HepG2 (cell line): ENCODE results near the gene ALG9. TPM values are rescaled to one million over a fixed set of nuclear protein-coding genes. Genes with fewer than 3 reads are reported as not detected.

Source experiments
- AKAP8 ChIP-seq: sonication (generic); formaldehyde crosslinking; IDR thresholded peaks from 2 replicates; pipeline ENCODE4 v1.5.1; 2020; ENCODE audit warnings: mild to moderate bottlenecking, missing genetic modification reagents
- CTCF ChIP-seq: sonication (generic); formaldehyde crosslinking; IDR thresholded peaks from 2 replicates; pipeline ENCODE4 v1.5.0; 2020; ENCODE audit warnings: mild to moderate bottlenecking, missing genetic modification reagents, moderate library complexity
- FOXO1 ChIP-seq: sonication (generic); formaldehyde crosslinking; IDR thresholded peaks from 2 replicates; pipeline ENCODE4 v1.4.0; 2020; ENCODE audit warnings: missing genetic modification reagents
- GATAD2A ChIP-seq: IDR thresholded peaks from 2 replicates; pipeline ENCODE4 v1.6.1; 2016
- HIC2 ChIP-seq: sonication (generic); formaldehyde crosslinking; IDR thresholded peaks from 2 replicates; pipeline ENCODE4 v1.9.0; 2022; ENCODE audit warnings: low read depth, missing genetic modification reagents
- NR3C1 ChIP-seq: sonication (generic); formaldehyde crosslinking; IDR thresholded peaks from 2 replicates; pipeline ENCODE4 v1.4.0; 2020; ENCODE audit warnings: missing genetic modification reagents
- TBX2 ChIP-seq: sonication (generic); formaldehyde crosslinking; IDR thresholded peaks from 2 replicates; pipeline ENCODE4 v1.5.0; 2020; ENCODE audit warnings: missing genetic modification reagents, mild to moderate bottlenecking, borderline replicate concordance
- TFE3 ChIP-seq: IDR thresholded peaks from 2 replicates; pipeline ENCODE4 v1.6.1; 2016
- THYN1 ChIP-seq: sonication (generic); formaldehyde crosslinking; IDR thresholded peaks from 2 replicates; pipeline ENCODE4 v1.8.1; 2023; ENCODE audit warnings: low read depth, mild to moderate bottlenecking, moderate library complexity, missing genetic modification reagents, borderline replicate concordance
- USF2 ChIP-seq, 2 experiments: sonication (generic) in 1 of 2; formaldehyde crosslinking in 1 of 2; IDR thresholded peaks; 2 replicates each; pipeline versions ENCODE4 v1.5.1 to v1.6.1; 2011 to 2020; ENCODE audit warnings: borderline replicate concordance in 1 of 2, low read depth in 1 of 2, low read length in 1 of 2, mild to moderate bottlenecking in 1 of 2, missing genetic modification reagents in 1 of 2, moderate library complexity in 1 of 2
- ZBTB21 ChIP-seq: sonication (generic); formaldehyde crosslinking; IDR thresholded peaks from 2 replicates; pipeline ENCODE4 v1.4.0; 2020; ENCODE audit warnings: missing genetic modification reagents
- ZC3H13 ChIP-seq: sonication (generic); formaldehyde crosslinking; IDR thresholded peaks from 2 replicates; pipeline ENCODE4 v1.8.1; 2023; ENCODE audit warnings: mild to moderate bottlenecking, missing genetic modification reagents, moderate library complexity
- ZGPAT ChIP-seq: IDR thresholded peaks from 2 replicates; pipeline ENCODE4 v1.6.1; 2016; ENCODE audit warnings: mild to moderate bottlenecking
- ZNF678 ChIP-seq: sonication (generic); formaldehyde crosslinking; IDR thresholded peaks from 2 replicates; pipeline ENCODE4 v1.4.0; 2020; ENCODE audit warnings: mild to moderate bottlenecking, missing genetic modification reagents
- ZNF740 ChIP-seq: sonication (generic); formaldehyde crosslinking; IDR thresholded peaks from 2 replicates; pipeline ENCODE4 v1.4.0; 2020; ENCODE audit warnings: missing genetic modification reagents
- ZSCAN9 ChIP-seq: IDR thresholded peaks from 2 replicates; pipeline ENCODE4 v1.6.1; 2016; ENCODE audit warnings: borderline replicate concordance
- polyA plus RNA-seq, 8 experiments: library from polyadenylated mRNA; depleted of rRNA in 3 of 8; stranded (reverse) in 7 of 8; unstranded in 1 of 8; fragments of >200 nt; fragmentation: Illumina TruSeq in 4 of 8; extraction: Trizol in 4 of 8; gene quantifications; 2 replicates each; pipeline versions ENCODE4 v1.2.1 to v1.2.3, GENCODE V29; 2011 to 2016; ENCODE audit warnings: low read depth in 4 of 8, missing spikeins in 1 of 8, mixed read lengths in 1 of 8; ENCODE audit not compliant: insufficient read depth in 1 of 8
- total RNA-seq, 5 experiments: library from RNA; depleted of rRNA; stranded (reverse); fragments of >200 nt; fragmentation: Illumina TruSeq; extraction: Trizol; gene quantifications; 2 replicates each; pipeline ENCODE4 v1.2.3, GENCODE V29; 2016; ENCODE audit warnings: low read depth in 1 of 5

Gene ALG9
- total and polyA plus RNA-seq, 2 of the 13 experiments (the other 11 are each of a cell fraction or from before 2014, with no cell fraction given): 39.4 to 40.6 TPM

GRCh38 chr11:111918390-111919256 lies 47.2 kb upstream of the ALG9 start, which contains the start of gene C11orf52 (continued):
- TF ChIP-seq GATAD2A (CRISPR knock-in tag) (peak; percentile 70), ZSCAN9 (CRISPR knock-in tag) (peak; percentile 63; the same call in 1 of the 2 replicates), CTCF (peak; percentile 44), ZNF740 (CRISPR knock-in tag) (no peak), TFE3 (no peak), FOXO1 (CRISPR knock-in tag) (no peak), ZGPAT (CRISPR knock-in tag) (peak; percentile 70), TBX2 (peak; percentile 46; the same call in 1 of the 2 replicates), NR3C1 (CRISPR knock-in tag) (no peak), ZNF678 (CRISPR knock-in tag) (peak; percentile 25; the same call in 1 of the 2 replicates), HIC2 (no peak), ZBTB21 (no peak), ZC3H13 (CRISPR knock-in tag) (no peak), AKAP8 (CRISPR knock-in tag) (no peak), USF2 (IDR thresholded peaks at IDR 0.05; ENCODE audit: low read depth, low read length) (no peak), USF2 (CRISPR knock-in tag; IDR thresholded peaks at IDR 0.05; ENCODE audit: borderline replicate concordance) (no peak), THYN1 (CRISPR knock-in tag) (no peak)
